CD4-positive, alpha-beta T cell treated with Interleukin-15 for 1 hour (primary cell): ENCODE results near the gene MTR.

ENCODE experiments used
- DNase-seq: peaks from one replicate; pipeline ENCODE4 v3.0.0-alpha.2; 2020

The MTR gene

DNA sequence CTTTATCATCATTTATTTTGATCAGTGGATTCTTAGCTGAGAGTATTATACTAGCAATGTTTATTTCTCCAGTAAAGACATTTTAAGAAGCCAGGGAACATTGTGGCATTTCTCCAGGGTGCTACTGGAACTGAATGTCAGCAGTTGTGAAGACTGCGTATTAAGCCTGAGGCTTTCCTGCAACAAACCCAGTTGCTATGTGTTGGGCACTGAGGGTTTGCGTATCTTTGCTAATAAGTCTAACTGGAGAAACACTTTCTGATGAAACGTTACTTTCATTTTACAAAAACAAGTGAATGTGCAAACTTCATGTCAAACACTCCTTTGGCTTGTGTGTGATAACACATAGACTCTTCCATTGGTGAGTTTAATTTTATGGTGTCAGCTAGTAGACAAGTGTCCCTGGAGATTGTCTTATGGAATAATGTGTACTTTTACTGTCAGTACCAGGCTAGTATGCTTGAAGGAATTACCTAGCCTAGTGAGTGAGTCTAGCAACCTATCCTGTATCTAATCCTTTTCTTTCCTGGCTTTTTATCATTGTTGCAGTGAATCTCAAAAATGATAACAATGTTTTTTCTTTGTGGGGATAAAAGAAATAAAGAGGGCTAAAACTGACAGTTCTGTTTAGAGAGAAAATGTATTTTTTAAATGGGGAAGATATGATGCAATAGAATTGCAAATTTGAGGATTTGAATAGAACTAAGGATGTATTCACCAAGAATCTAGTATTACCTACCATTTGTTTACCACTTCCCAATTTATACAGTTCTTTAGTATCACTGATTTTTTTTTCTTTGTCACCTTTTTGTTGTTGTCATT, 70.1 kb downstream of the MTR start:
- DNase-seq, result no peak

DNA sequence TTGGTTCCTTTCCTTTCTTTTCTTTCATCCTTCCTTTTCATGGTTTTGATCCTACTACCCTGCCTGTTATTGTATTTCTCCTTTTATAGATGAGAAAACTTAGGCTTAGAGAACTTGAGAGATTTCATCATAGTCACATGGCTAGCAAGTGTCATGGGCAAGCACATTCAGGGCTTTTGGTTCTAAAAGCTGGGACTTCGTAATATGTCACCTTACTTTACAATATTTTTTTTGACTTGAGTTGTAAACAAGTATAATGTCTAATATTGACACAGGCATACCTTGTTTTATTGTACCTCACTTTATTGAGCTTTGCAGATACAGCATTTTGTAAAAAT, 70.7 kb downstream of the MTR start:
- no peak for DNase-seq

DNA sequence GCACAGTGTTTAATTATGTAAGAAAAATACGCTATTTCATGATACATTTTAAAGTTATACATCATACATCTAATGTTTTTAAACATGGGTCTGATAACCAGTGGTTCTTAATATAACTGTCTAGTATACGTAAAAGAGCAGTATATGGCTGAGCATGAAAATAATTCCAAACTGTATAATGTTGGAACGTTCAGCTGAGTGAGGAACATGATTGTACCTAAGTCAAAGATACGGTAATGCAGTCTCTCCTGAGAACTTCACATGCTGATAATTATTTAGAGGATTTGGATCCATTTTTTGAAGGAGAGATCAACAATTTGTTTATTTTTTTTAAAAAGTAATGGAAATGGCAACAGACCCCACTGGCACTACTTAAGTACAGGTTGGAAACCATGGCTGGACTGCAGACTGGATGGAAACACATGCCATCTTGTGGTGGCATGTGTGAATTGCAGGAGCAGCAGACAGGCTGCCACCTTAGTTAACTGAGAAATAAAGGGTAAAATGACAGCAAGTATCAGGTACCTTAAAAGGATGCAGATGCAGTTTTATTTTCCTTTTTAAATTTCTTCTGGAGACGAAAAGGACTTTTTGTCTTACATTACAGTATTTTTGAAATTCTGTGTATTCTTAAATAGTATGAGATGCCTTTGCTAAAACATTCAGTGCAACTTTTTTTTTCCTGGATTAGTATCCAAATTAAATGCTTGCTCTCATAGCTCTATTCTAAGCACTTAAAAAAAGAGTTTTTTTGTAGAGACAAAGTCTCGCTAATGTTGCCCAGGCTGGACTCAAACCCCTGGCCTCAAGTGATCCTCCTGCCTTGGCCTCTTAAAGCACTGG, 73.8 kb downstream of the MTR start:
- DNase-seq, result peak; percentile 33

DNA sequence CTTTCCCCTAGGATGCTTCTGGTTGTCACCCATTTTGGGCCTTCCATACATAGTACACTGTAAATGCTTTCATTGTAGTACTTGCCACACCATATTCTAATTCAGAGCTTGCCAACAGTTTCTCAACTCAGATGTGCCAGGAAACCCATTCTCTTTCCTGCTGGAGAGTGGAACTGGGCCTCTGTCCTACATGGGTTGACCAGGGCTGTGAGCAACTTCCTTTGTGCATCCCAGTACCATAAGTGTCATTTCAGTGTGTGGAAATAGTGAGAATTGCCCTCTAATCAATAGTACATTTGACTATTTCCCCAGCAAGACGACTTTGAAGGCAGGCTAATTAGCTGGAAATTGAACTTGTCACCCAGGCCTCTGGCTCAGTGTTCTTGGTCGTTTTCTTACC, 74.8 kb downstream of the MTR start:
- no peak for DNase-seq

DNA sequence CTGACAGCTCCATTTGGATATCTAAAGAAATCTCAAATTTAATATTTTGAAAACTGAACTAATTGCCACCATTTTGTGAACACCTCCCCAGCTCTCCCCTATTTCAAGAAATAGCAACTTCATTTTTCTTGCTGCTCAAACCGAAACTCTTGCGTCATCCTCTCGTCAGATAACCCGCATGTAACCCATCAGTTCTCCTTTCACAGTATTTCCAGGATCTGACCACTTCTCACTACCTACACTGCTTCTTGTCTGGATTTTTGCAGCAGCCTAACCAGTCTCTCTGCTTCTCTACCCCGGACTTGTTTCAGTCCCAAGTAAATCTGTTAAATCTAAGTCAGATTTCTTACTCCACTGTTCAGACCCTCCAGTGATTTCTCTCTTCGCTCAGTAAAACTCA, 75.6 kb downstream of the MTR start:
- DNase-seq, result peak; percentile 25

DNA sequence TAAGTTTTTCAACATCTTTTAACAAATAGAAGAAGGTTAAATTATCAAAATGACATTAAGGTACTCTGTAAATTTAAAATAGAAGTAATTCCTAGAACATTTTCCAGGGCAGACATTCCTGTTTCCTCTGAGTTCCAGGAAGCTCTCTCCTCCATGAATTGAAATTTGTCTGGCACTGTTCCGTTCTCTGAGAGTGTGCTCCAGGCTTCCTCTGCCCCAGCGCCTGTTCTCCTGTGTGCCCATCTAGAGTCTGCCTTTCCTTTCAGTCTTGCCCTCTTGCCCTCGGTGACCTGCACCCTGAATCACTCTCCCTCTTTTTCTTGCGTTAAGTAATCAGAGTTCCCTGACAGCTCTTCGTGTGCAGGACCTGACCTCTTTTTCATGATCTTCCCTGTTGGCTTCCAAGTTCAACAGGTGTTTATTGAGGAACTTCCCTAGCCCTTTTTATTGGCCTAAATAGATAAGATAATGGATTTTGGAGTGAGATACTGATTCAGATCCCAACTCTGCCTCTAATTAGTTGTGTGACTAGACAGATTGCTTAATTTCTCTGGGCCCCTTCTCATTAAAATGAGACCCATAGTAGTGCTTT, 77.1 kb downstream of the MTR start:
- no peak for DNase-seq

DNA sequence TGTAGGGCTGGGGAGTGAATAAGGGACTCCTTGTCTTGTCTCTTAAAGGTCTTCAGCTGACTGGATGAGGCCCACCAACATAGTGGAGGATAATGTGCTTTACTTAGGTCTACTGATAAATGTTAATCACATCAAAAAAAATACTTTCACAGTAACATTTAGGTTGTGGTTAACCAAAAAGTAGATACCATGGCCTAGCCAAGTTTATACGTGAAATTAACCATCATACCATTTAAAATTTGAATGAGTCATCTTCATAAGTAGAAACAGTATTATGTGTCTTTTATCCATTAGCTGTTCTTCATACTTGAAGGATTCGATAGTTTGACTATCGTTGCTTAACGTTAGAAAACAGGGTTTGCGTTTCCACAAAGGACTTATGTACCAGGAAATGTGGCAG, 80.9 kb downstream of the MTR start:
- no peak for DNase-seq

DNA sequence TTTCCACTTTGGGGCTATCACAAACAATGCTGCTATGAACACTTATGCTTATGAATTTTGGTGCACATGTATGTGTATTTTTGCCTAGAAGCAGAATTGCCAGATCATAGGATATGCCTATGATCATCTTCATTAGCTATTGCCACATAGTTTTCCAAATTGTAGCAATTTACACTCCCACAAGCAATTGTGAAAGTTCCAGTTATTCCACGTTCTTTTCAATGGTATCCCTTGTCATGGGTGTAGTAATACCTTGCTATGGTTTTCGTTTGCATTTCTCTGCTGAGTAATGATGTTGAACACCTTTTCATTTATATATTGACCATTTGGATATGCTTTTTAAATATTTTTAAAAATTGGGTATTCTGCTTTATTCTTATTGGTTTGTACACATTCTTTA, 82.6 kb downstream of the MTR start:
- DNase-seq, result no peak

DNA sequence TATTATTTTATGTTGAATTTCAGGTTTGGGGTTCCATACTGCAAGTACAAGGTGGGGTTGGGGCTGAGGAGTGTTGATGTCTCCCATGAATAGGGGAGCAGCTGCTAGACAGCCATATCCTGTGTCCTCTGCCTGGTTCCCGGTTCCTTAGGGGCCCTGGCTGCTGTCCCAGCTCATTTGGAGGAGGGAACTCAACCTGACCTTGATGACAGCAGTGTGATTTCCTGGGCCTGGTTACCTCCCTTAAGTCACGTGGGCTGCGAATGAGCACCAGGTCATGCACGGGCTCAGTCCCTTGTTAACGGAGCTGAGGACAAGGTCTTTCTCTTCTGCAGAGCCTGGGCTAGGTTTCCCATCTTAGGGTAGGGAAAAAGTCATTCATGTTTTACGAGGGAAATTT, 85.1 kb downstream of the MTR start:
- DNase-seq, result no peak

DNA sequence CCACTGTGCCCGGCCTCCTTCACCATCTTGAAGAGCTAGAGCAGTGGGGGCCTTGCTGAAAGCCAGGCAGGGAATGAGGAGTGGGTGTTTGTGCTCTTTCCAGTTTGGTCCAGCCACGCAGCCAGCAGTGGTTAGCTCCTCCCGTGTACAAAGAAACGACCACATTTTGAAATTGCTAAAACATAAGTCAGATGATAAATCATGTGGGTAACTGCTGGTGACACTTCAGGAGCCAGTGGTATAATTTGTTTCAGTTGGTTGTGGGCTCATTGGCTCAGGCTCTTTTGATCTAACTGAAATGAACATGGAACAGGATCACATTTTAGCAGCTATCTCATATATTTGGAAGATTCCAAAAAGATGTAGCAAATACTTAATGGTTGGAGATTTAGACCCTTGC, 87.6 kb downstream of the MTR start:
- no peak for DNase-seq

DNA sequence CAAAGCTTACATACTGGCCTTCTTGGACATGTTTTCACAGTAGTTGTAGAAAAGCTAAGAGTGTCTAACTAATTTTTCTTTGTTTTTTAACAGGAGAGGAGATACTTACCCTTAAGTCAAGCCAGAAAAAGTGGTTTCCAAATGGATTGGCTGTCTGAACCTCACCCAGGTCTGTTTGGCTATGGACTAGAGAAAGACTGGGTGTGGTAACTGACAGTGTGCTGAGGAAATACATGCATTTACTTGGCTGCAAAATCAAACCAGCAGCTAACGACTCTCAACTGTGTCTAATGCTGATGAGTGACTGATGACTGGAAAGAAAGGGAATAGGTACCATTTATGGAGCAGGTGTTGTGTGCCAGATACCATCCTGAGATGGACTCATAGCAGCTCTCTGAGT, 91.1 kb downstream of the MTR start:
- DNase-seq, result no peak

DNA sequence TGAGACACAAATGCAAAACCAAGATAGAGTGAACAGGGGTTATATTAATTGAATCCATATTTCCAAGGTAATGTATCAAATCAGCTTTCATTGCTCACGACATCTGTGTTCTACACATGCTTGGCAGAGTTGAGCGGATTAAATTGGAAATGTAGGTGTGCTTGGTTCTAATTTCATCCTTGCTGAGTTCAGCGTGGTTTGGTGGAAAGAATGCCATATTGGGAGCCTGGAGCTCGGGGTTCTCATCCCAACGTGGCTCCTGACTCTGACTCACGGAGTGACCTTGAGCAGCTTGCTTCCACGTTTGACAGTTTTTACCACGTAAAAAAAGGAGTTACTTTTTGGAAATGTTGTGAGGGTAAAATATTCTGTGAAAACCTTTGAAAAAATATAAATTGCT, 92.0 kb downstream of the MTR start:
- no peak for DNase-seq

DNA sequence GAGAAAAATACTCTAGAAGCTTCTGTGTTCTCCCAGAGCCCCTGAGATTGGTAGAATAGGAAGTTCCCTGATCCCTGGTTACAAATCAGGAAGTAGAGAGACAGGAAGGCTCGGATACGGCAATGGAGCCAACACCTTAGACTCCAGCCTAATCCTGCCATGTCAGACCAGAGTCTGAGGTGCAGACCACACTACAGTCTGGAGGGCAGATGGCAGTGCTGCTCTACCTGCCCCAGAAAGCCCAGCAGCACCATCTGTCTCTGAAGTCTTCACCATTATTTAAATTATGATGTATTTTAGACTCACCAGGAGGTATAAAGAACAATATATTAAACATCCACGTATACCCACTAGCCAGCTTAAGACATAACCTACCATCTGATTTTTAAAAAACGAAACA, 93.0 kb downstream of the MTR start:
- DNase-seq, result no peak

DNA sequence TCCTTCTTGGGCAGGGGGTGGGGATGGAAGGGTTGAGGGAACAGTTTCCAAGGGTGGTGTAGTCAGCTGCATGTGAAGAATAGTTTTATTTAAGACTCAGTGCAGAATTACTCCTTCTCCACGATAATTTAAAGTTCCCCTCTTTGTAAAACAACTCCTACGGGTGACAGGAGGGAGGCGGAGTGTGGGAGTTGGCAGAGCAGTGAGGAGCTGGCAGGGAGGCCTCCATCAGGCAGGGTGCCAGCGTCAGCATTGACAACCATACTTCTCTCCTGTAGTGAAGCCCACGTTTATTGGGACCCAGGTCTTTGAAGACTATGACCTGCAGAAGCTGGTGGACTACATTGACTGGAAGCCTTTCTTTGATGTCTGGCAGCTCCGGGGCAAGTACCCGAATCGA, 93.8 kb downstream of the MTR start:
- DNase-seq, result no peak

DNA sequence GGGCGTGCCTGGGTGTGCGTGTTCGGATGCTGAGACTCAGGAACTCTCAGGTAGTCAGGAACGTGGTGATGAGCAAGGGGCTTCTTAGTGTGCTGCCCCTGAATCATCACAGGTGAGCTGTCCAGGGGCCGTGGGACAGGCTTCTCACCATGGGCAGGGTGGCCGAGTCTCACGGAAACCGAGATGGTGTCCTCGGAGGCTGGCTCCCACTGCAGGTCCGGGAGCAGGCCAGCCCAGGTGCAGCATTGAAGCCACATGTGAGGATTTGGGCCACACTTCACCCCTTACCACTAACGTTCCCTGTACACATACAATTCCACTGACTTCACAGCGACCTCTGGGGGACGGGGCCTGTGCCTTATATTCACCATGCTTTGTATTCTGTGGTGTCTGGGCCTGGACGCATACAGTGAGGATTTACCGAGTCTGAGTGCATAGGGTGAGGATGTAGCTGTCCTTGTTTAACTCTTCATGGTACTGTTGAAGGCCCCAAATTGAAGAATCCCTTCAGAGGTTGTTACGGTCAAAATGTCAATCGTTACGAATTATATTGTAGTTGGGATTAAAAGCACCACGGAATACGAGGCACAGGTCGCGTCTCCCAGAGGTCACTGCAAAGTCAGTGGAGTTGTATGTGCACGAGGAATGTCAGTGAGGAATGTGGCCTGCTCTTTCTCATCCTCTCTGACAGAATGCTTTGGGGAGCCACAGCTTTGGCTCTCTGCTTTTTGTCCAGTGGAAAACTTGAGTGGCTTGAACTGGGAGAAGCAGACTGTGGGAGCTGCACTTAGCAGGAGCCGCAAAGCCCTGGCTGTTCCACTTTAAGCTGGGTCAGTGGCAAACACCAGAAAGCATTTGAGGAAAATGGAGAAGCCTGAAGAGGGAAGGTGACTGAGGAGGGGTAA, 95.3 kb downstream of the MTR start:
- no peak for DNase-seq

DNA sequence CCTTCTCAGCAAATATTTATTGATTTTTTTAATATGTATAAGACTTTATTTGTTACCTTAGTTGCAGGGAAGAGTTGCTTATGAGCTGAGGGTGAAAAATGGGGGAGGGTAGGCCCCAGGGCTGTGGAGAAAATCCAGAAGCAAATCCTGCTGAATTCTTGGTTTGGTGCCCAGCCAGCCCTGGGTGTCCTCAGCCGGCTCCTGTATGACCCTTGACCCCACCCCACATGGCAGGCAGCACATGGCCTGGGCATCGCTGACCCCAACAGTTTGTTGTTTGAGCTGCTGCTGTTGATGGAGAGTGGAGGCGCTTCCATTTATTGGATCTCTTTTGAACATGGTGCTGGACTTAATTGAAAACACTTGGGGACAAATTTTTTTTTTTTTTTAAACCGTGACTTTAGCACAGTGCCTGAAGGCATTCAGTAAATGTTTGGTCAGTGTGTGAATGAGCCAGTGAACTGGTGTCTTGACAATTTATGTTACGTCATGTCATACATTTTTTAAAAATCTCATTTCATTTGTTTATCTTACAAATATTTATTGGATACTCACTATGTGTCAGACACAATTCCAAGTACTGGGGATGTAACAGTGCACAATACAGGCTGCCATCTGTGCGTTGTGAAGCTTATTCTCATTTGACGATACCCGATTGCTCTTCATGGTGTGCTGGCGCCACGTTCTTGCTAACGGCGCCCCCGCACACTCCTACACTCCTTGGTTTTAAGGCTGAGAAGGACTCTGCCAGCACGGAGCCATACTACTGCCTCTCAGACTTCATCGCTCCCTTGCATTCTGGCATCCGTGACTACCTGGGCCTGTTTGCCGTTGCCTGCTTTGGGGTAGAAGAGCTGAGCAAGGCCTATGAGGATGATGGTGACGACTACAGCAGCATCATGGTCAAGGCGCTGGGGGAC, 98.8 kb downstream of the MTR start:
- no peak for DNase-seq

DNA sequence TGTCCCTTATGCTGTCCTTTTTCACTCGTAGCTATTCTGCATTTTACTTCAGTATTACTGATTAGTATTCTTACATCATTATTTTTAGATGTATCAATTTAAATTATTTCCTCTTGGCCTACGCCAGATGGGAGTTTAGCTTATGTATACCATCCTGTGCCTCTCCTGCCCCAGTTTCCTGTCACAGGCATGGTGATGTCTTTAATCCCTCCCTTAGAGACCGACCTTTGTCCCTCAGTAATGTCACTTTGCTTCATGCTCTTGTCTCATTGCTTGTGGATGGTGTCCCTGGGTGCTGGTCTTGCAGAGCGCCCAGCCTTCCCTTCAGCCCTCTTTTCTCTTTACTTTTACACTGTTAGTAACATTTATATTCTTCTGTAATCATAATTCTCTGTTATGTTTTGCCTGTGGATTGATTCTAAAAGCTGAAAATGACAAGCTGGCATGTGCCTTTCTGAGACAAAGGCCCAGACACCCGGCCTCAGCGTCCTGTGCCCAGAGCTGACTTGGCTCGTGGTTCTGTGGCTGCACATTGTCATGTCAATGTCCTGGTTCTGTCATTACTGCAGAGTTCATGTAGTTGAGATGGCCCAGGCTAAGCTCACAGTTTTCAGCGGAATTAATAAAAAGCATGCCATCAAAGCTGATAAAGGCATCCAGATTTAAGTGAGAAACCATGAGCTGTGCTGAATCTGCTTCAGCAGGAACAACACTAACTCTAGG, 100.7 kb downstream of the MTR start:
- no peak for DNase-seq

DNA sequence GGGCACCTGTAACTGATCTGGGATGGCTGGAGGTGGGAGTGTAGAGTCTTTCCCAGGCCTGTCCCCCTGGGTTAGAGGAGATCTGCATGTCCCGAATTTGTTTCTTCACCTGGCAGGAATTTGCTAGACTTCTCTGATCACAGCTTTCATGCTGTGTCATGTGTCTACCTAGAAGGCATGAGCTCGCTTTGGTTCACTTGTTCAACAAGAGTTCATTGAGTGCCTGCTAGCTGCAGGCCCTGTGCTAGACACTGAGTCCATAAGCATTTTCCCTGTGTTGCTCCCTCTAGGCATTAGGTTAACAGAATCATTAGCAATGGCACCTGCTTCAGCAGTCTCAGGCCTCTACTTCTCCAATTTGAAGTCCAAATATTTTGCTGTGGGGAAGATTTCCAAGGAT, 101.6 kb downstream of the MTR start:
- DNase-seq, result no peak

DNA sequence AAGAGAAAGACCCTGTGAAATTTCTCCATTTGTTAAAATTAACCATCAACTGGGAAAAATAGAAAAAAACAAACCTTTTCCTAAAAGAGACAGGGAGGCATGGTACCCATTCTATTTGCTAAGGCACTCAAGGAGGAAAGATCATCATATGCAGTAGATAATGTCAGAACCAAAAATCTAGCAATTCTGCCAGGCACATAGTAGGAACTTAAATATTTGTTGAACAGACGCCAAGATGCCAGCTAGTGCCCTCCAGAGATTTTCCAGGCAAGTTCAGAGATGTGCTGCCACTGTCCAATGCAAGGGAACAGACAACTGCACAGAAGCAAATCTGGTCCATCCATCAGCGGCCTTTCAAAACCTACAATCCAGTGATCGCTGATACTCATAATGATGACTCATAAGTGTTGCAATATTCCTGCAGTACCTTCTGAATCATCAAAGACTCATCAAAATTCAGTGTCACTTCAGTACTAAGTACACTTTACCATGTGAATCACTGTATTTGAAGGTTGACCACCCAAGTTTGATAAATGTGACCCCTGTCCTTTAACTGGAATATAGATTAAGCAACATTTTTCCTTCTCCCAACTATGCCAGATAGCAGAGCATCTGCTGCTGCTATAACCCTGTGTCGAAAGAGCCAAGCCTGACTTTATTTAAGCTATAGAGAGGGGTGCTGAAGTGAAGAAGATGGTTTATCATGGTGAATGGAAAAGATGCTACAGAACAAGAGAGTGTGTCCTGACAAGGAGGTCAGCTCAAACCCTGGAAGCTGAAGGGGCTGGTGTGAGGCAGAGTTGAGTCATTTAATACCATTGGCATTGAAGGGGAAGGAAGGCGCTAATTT, 110.0 kb downstream of the MTR start:
- DNase-seq, result no peak

DNA sequence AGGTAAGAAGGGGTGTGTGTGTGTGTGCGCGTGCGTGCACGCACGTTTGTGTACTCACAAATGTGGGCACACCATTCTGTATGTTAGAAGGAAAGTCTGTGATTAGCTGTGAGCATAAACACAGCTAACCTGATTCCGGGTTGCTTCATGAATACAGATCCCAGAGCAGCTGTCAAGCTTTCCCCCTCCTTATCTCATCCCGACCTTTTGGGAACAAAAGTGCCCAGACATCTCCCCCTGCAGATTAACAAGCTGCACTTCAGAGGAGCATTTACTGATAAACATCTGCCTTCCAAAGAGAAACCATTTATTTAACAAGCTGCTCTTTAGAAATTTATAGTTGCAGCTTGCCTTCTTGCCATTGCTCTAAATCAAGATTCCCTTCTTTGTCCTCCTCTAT, 112.1 kb downstream of the MTR start:
- no peak for DNase-seq
